ENCODE data around the gene PMM2.
A peak's percentile ranks its signal among the peaks of the same experiment; 100 is the strongest.

The PMM2 gene

GRCh38 chr16:8867216-8867931, 69.7 kb downstream of the PMM2 start (continued):
- TF ChIP-seq PRDM4 (tag by site-specific recombination; IDR thresholded peaks at IDR 0.05) (no peak), CTCF (tag by site-specific recombination; IDR thresholded peaks at IDR 0.05) (no peak), ZNF324 (tag by site-specific recombination; IDR thresholded peaks at IDR 0.05) (no peak), ATF2 (tag by site-specific recombination; IDR thresholded peaks at IDR 0.05; ENCODE audit: low read depth) (no peak), HOXA7 (CRISPR knock-in tag; IDR thresholded peaks at IDR 0.05; ENCODE audit: borderline replicate concordance) (no peak), ZIC2 (tag by site-specific recombination; IDR thresholded peaks at IDR 0.05) (peak; percentile 85), ZNF274 (IDR thresholded peaks at IDR 0.05; ENCODE audit: low read length) (no peak), ZNF274 (tag by site-specific recombination; IDR thresholded peaks at IDR 0.05; ENCODE audit: borderline replicate concordance) (no peak), ZNF600 (tag by site-specific recombination; IDR thresholded peaks at IDR 0.05) (no peak), ZNF366 (tag by site-specific recombination; conservative IDR thresholded peaks at IDR 0.05) (no peak; the same call in 1 of the 2 replicates), ZNF18 (tag by site-specific recombination; IDR thresholded peaks at IDR 0.05) (no peak), TSHZ1 (tag by site-specific recombination; IDR thresholded peaks at IDR 0.05; ENCODE audit: borderline replicate concordance) (no peak), HIC1 (tag by site-specific recombination; IDR thresholded peaks at IDR 0.05) (peak; percentile 21; the same call in 1 of the 2 replicates), GLIS2 (tag by site-specific recombination; IDR thresholded peaks at IDR 0.05) (peak; percentile 81), ZNF843 (tag by site-specific recombination; IDR thresholded peaks at IDR 0.05) (no peak)
